CD8-positive, alpha-beta memory T cell (primary cell): ENCODE measurements around the gene NOL8. TPM values are rescaled to one million over a fixed set of nuclear protein-coding genes. Genes with fewer than 3 reads are reported as not detected.
A peak's percentile ranks its signal among the peaks of the same experiment; 100 is the strongest.

Source experiments
- CTCF ChIA-PET: fragments of 350-600 bp; sonication (Branson Sonifier 250); formaldehyde crosslinking; loops from one replicate; lab custom pipeline; 2021; ENCODE audit warnings: antibody characterized with exemption; lab: Charles Lee
- POLR2A ChIA-PET: fragments of 350-600 bp; sonication (Branson Sonifier 250); formaldehyde crosslinking; loops from one replicate; lab custom pipeline; 2021; ENCODE audit warnings: antibody characterized with exemption; lab: Charles Lee
- DNase-seq, 5 donors: peaks; one replicate each; pipeline versions ENCODE4 v3.0.0 to v3.0.0-alpha.2; 2020 to 2022; ENCODE audit warnings: mixed read lengths in 1 of 5
- H3K27ac ChIP-seq: one replicate; pipeline ENCODE4 v1.7.0; 2013; ENCODE audit warnings: low read depth, mild to moderate bottlenecking, low read length, moderate library complexity
- H3K27me3 ChIP-seq: 2 replicates; pipeline ENCODE4 v1.7.0; 2013; ENCODE audit warnings: low read length, mild to moderate bottlenecking; ENCODE audit not compliant: insufficient read depth, poor library complexity, severe bottlenecking
- H3K36me3 ChIP-seq: 2 replicates; pipeline ENCODE4 v1.7.0; 2013; ENCODE audit warnings: mild to moderate bottlenecking, low read length, moderate library complexity; ENCODE audit not compliant: insufficient read depth
- H3K4me1 ChIP-seq: 2 replicates; pipeline ENCODE4 v1.7.0; 2013; ENCODE audit warnings: mild to moderate bottlenecking, low read length, moderate library complexity; ENCODE audit not compliant: insufficient read depth
- H3K4me3 ChIP-seq: 2 replicates; pipeline ENCODE4 v1.7.0; 2013; ENCODE audit warnings: mild to moderate bottlenecking, low read length
- H3K9me3 ChIP-seq: 2 replicates; pipeline ENCODE4 v1.7.0; 2013; ENCODE audit warnings: mild to moderate bottlenecking, low read length
- H3K27ac Mint-ChIP-seq, 8 donors: one replicate each; pipeline ENCODE4 v1.8.0; 2020 to 2021; ENCODE audit warnings: mixed read lengths in 8 of 8, mild to moderate bottlenecking in 6 of 8, inconsistent platforms in 3 of 8, moderate library complexity in 3 of 8
- H3K27me3 Mint-ChIP-seq, 2 donors: one replicate each; pipeline ENCODE4 v1.8.0; 2020 to 2021; ENCODE audit warnings: mixed read lengths in 2 of 2, mild to moderate bottlenecking in 1 of 2, moderate library complexity in 1 of 2
- H3K36me3 Mint-ChIP-seq, 3 donors: one replicate each; pipeline ENCODE4 v1.8.0; 2020 to 2021; ENCODE audit warnings: mixed read lengths in 3 of 3, inconsistent platforms in 1 of 3, mild to moderate bottlenecking in 1 of 3
- H3K4me1 Mint-ChIP-seq, 3 donors: one replicate each; pipeline ENCODE4 v1.8.0; 2020 to 2021; ENCODE audit warnings: mixed read lengths in 3 of 3, inconsistent platforms in 1 of 3, mild to moderate bottlenecking in 1 of 3
- H3K4me3 Mint-ChIP-seq, 7 donors: one replicate each; pipeline ENCODE4 v1.8.0; 2020 to 2021; ENCODE audit warnings: mixed read lengths in 7 of 7, mild to moderate bottlenecking in 6 of 7, moderate library complexity in 4 of 7, inconsistent platforms in 2 of 7
- H3K9me3 Mint-ChIP-seq, 5 donors: one replicate each; pipeline ENCODE4 v1.8.0; 2020 to 2022; ENCODE audit warnings: mixed read lengths in 5 of 5, mild to moderate bottlenecking in 3 of 5, moderate library complexity in 2 of 5, inconsistent platforms in 1 of 5
- polyA plus RNA-seq: library from polyadenylated mRNA; unstranded; fragments of 300-500 nt; fragmentation: Illumina TruSeq; gene quantifications from one replicate; pipeline ENCODE4 v1.2.3, GENCODE V29; 2021
- total RNA-seq, 2 experiments: library from RNA; stranded (reverse); gene quantifications; one replicate each; pipeline ENCODE4 v1.2.3, GENCODE V29; 2021

NOL8 gene
- total and polyA plus RNA-seq, 3 experiments from 2014 or later, result 37.0 to 69.6 (median 64.0) TPM

DNA sequence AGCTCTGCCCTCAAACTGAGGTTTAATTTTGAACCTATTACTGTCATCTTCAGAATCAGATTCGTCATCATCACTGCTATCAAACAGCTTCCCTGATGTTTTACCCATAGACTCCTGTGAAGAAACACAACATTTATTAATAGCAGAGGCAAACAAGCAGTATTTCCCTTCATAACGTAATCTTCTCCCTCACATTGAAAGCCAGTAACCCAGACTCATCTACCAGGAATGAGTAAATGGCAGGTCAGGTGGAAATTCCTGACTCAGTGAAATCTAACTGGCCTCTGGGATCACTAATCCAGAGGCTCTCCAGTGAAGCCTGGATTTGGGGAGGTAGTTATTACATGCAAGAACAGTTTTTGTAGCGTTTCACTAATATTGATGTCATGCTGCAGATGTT, 14.6 kb downstream of the NOL8 start:
- Histone ChIP-seq H3K27ac (no peak overlapping the region), H3K27me3 (no peaks in the 10 kb centered on the region), H3K4me1 (peaks cover 4% of the 10 kb centered on the region), H3K4me3 (no peak overlapping the region), H3K36me3 (peaks cover 51% of the 10 kb centered on the region), H3K9me3 (no peaks in the 10 kb centered on the region)
- peaks cover 8 to 84% (median 41%) of the 10 kb centered on the region in 3 donors for H3K36me3 Mint-ChIP-seq
- CTCF ChIA-PET, result no interaction called here
- no peak for DNase-seq
- H3K4me1 Mint-ChIP-seq, result peaks cover 33 to 43% (median 33%) of the 10 kb centered on the region in 3 donors
- no peak overlapping the region for H3K4me3 Mint-ChIP-seq
- peak overlapping the region in 1 of 8 donors; percentile 17 for H3K27ac Mint-ChIP-seq
- POLR2A ChIA-PET, result no interaction called here
- H3K27me3 Mint-ChIP-seq, result peaks cover 0 to 1% of the 10 kb centered on the region in 2 donors
- H3K9me3 Mint-ChIP-seq, result no peaks in the 10 kb centered on the region

DNA sequence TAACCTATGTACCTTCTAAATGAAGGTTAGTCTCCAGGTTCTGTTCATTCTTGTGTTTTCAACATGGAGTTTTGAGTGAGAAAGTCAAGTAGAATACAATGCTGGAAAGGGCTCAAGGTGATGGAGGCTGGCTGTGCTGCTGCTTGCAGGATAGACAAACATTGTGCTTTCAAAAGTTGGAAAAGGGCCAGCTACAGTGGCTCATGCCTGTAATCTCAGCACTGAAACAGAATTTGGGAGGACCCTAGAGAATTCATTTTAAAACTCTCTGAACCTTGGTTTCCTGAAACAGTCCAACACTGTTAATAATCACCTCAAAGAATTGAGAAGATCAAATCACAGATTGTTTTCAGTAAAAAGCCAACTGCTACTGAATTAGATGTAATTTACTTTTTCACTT, 16.3 kb downstream of the NOL8 start:
- H3K27me3 ChIP-seq, result no peaks in the 10 kb centered on the region
- H3K4me3 ChIP-seq, result no peak overlapping the region
- Mint-ChIP-seq H3K27ac (peak overlapping the region in 3 of 8 donors; percentile 3 to 22 (median 10)), H3K9me3 (no peaks in the 10 kb centered on the region), H3K36me3 (peaks cover 8 to 84% (median 37%) of the 10 kb centered on the region in 3 donors), H3K27me3 (peaks cover 0 to 1% of the 10 kb centered on the region in 2 donors), H3K4me1 (peaks cover 24 to 33% (median 27%) of the 10 kb centered on the region in 3 donors), H3K4me3 (no peak overlapping the region)
- H3K36me3 ChIP-seq, result peaks cover 52% of the 10 kb centered on the region
- POLR2A ChIA-PET, result no interaction called here
- no peaks in the 10 kb centered on the region for H3K9me3 ChIP-seq
- CTCF ChIA-PET, result no interaction called here
- H3K4me1 ChIP-seq, result peaks cover 4% of the 10 kb centered on the region
- no peak for DNase-seq
- no peak overlapping the region for H3K27ac ChIP-seq

DNA sequence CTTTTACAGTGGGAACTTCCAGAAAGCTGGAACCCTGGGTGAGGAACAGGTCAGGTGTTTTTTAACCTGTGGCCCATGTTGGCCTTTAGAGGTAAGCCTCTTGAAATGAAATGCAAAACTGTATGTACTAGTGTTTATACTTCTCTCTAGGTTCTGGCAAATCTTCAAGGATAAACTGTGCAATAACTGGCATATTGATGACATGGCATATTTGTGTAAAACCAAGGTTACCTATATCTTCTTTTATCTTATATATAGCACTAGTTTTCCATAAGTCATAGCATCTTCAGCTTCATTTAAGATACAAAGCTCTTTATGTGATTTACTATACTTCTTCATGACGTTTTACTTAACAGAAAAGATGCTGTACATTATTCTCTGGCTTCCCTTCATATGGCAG, 24.2 kb downstream of the NOL8 start:
- Mint-ChIP-seq H3K4me1 (peaks cover 11 to 21% (median 14%) of the 10 kb centered on the region in 3 donors), H3K27me3 (no peaks in the 10 kb centered on the region), H3K9me3 (no peaks in the 10 kb centered on the region), H3K36me3 (peaks cover 0 to 79% (median 29%) of the 10 kb centered on the region in 3 donors), H3K27ac (no peak overlapping the region), H3K4me3 (peak overlapping the region in 1 of 7 donors; percentile 37)
- Histone ChIP-seq H3K27me3 (no peaks in the 10 kb centered on the region), H3K4me3 (no peak overlapping the region), H3K9me3 (no peaks in the 10 kb centered on the region), H3K27ac (no peak overlapping the region), H3K4me1 (no peaks in the 10 kb centered on the region), H3K36me3 (peaks cover 35% of the 10 kb centered on the region)
- CTCF ChIA-PET, result interaction anchor here (1.2 kb wide), 1 partner anchor 23 kb away, joined by 3 read pairs; no protein-coding TSS in a partner anchor
- POLR2A ChIA-PET, result interaction anchor here (0.6 kb wide), 1 partner anchor 26 kb away, joined by 3 read pairs; no protein-coding TSS in a partner anchor
- no peak for DNase-seq

DNA sequence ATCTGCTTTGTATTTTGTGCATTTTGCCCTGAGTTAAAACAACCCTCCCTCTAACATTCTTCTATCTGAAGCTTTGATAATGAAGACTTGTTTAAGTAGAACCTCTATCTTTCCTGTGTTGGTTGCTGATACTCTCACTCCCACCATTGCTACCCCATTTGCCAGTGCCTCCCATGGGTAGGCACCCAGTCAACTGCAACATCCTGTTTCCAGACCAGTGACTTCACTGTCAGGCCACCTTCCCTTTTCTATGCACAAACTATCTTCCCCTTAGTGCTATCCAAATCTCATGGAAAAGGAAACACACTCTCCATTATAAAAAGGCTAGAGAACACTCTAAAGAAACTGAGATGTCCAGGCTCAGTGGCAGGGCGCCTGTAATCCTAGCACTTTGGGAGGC, 26.0 kb downstream of the NOL8 start:
- H3K27ac Mint-ChIP-seq, result peak overlapping the region in 5 of 8 donors; percentile 13 to 75 (median 35)
- Histone ChIP-seq H3K4me3 (no peak overlapping the region), H3K36me3 (peaks cover 30% of the 10 kb centered on the region), H3K27ac (no peak overlapping the region), H3K4me1 (peaks cover 8% of the 10 kb centered on the region), H3K27me3 (no peaks in the 10 kb centered on the region), H3K9me3 (no peaks in the 10 kb centered on the region)
- CTCF ChIA-PET, result no interaction called here
- H3K4me3 Mint-ChIP-seq, result peak overlapping the region in 1 of 7 donors; percentile 50
- no peaks in the 10 kb centered on the region for H3K9me3 Mint-ChIP-seq
- POLR2A ChIA-PET, result no interaction called here
- H3K36me3 Mint-ChIP-seq, result peaks cover 0 to 63% (median 22%) of the 10 kb centered on the region in 3 donors
- H3K27me3 Mint-ChIP-seq, result no peaks in the 10 kb centered on the region
- H3K4me1 Mint-ChIP-seq, result peaks cover 19 to 39% (median 29%) of the 10 kb centered on the region in 3 donors
- DNase-seq, result no peak

DNA sequence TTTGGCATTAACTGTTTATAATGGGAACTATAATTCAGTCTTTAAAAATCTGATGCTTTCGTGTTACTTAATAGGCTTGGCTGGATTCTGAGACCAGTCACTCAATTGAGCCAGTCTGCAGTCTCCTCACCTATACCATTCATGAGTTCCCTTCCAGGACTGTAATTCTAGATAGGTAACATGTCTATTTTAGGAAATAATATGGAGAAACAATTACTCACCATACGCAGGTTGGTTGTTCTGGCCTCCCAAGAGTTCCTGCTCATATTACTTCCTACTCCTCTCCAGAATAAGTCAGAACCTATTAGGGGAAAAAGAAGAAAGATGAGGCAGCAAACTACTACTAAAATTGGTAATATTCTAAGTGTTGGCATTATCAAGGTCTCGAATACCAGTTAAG, 27.1 kb downstream of the NOL8 start:
- Histone ChIP-seq H3K4me3 (no peak overlapping the region), H3K4me1 (peaks cover 12% of the 10 kb centered on the region), H3K9me3 (no peaks in the 10 kb centered on the region), H3K27ac (no peak overlapping the region), H3K36me3 (peaks cover 25% of the 10 kb centered on the region), H3K27me3 (no peaks in the 10 kb centered on the region)
- H3K4me3 Mint-ChIP-seq, result peak overlapping the region in 6 of 7 donors; percentile 66 to 79 (median 76)
- H3K27me3 Mint-ChIP-seq, result no peaks in the 10 kb centered on the region
- no peaks in the 10 kb centered on the region for H3K9me3 Mint-ChIP-seq
- peak overlapping the region in 7 of 8 donors; percentile 89 to 97 (median 94) for H3K27ac Mint-ChIP-seq
- POLR2A ChIA-PET, result no interaction called here
- peaks cover 28 to 50% (median 38%) of the 10 kb centered on the region in 3 donors for H3K4me1 Mint-ChIP-seq
- CTCF ChIA-PET, result no interaction called here
- no peak for DNase-seq
- H3K36me3 Mint-ChIP-seq, result peaks cover 0 to 59% (median 20%) of the 10 kb centered on the region in 3 donors

DNA sequence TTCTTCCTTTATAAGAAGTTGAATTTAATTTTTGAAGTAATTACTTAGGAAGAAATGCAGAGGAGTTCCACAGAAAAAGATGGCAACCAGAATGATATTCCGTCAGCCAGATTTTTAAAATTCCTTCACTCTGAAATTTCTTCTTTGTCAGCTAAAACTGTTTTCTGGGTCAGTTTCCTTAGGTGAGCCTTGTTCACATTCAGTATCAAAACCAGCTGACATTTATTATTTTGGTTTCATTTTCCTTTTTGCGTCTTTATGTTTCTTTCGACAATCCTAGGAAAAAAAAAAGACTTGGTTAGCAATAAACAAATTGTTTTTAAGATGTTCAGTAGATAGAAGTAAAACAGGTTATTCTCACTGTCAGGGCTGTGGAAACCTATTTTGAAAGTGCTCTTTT, 27.5 kb downstream of the NOL8 start:
- no peaks in the 10 kb centered on the region for H3K9me3 ChIP-seq
- peaks cover 21% of the 10 kb centered on the region for H3K36me3 ChIP-seq
- H3K27me3 Mint-ChIP-seq, result no peaks in the 10 kb centered on the region
- ChIA-PET CTCF (no interaction called here), POLR2A (no interaction called here)
- peaks cover 0 to 55% (median 18%) of the 10 kb centered on the region in 3 donors for H3K36me3 Mint-ChIP-seq
- no peak overlapping the region for H3K27ac ChIP-seq
- H3K27me3 ChIP-seq, result no peaks in the 10 kb centered on the region
- H3K4me3 Mint-ChIP-seq, result peak overlapping the region; percentile 56 to 79 (median 76)
- no peak for DNase-seq
- H3K27ac Mint-ChIP-seq, result peak overlapping the region in 7 of 8 donors; percentile 89 to 97 (median 94)
- H3K4me3 ChIP-seq, result no peak overlapping the region
- peaks cover 16% of the 10 kb centered on the region for H3K4me1 ChIP-seq
- H3K4me1 Mint-ChIP-seq, result peaks cover 32 to 54% (median 42%) of the 10 kb centered on the region in 3 donors
- H3K9me3 Mint-ChIP-seq, result no peaks in the 10 kb centered on the region

DNA sequence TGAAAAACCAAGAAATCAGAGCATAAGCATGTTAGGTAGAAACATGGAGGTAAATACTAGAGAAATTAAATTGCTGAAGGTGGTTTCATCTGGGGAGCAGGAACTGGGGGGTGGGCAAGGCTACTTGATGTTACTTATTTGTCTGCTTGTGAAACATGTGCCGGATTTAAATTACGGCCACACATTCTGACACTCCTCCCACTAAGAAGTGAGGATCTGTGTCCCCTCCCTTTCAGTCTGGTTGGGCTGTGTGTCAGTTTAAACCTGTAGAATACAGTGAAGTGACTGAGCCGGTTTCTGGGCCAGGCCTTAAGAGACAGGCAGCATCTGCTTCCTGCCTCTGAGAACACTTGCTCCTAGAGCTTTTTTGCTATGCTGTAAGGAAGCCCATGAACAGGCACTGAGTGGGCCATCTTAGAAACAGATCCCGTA, 29.3 kb downstream of the NOL8 start:
- no peak for DNase-seq
- peaks cover 41 to 69% (median 59%) of the 10 kb centered on the region in 3 donors for H3K4me1 Mint-ChIP-seq
- Histone ChIP-seq H3K36me3 (peaks cover 16% of the 10 kb centered on the region), H3K27me3 (no peaks in the 10 kb centered on the region), H3K9me3 (no peaks in the 10 kb centered on the region), H3K4me3 (no peak overlapping the region), H3K4me1 (peaks cover 34% of the 10 kb centered on the region), H3K27ac (peak overlapping the region; percentile 95)
- H3K36me3 Mint-ChIP-seq, result peaks cover 0 to 43% (median 17%) of the 10 kb centered on the region in 3 donors
- ChIA-PET CTCF (no interaction called here), POLR2A (no interaction called here)
- H3K4me3 Mint-ChIP-seq, result peak overlapping the region in 1 of 7 donors; percentile 22
- H3K27me3 Mint-ChIP-seq, result no peaks in the 10 kb centered on the region
- H3K27ac Mint-ChIP-seq, result peak overlapping the region in 7 of 8 donors; percentile 25 to 95 (median 47)
- no peaks in the 10 kb centered on the region for H3K9me3 Mint-ChIP-seq

DNA sequence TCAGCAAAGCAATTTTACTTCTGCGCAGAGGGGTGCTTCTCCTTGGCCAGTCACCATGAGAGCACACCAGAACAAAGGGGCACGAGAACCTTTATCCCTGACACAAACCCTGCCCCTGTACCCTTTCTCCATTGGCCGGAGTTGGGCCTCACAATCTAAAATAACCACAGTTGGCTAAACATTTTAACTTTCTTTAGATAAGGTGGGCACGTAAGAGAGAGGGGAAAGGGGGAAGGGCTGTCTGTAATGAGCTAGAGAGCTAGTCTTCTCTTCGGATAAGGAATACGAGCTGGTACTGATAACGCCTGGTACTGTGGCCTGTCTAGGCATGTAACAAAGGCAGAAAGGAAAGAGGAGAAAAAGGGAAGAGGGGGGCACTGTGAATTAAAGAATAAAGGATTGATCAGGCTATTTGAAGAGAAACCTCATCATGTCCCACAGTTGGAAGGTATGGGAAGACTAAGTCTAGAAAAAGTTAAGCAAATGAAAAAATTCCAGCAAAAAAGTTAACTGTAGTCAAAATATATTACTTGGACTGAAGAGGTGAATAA, 29.8 kb downstream of the NOL8 start:
- no peaks in the 10 kb centered on the region for H3K27me3 ChIP-seq
- Mint-ChIP-seq H3K27me3 (no peaks in the 10 kb centered on the region), H3K9me3 (no peaks in the 10 kb centered on the region), H3K4me1 (peaks cover 42 to 72% (median 62%) of the 10 kb centered on the region in 3 donors), H3K27ac (peak overlapping the region in 6 of 8 donors; percentile 25 to 98 (median 72)), H3K4me3 (peak overlapping the region in 5 of 7 donors; percentile 17 to 60 (median 25)), H3K36me3 (peaks cover 0 to 38% (median 15%) of the 10 kb centered on the region in 3 donors)
- no peak overlapping the region for H3K4me3 ChIP-seq
- CTCF ChIA-PET, result no interaction called here
- DNase-seq, result no peak
- no peaks in the 10 kb centered on the region for H3K9me3 ChIP-seq
- H3K36me3 ChIP-seq, result peaks cover 12% of the 10 kb centered on the region
- POLR2A ChIA-PET, result no interaction called here
- peaks cover 34% of the 10 kb centered on the region for H3K4me1 ChIP-seq
- H3K27ac ChIP-seq, result peak overlapping the region; percentile 95
